Effector memory CD8-positive, alpha-beta T cell (primary cell): Measurements from ENCODE around the gene SUSD4.

Experiments used
- ATAC-seq: fragments of 150-1000 bp; cut with Tn5 transposase; replicated peaks from 2 replicates; pipeline ENCODE4 v1.10.0; 2021; ENCODE audit warnings: mild to moderate bottlenecking, moderate library complexity
- DNase-seq, 3 experiments: peaks; one replicate each; pipeline ENCODE4 v3.0.0; 2021
- H3K27ac Mint-ChIP-seq, 2 donors: one replicate each; pipeline ENCODE4 v1.8.0; 2022; ENCODE audit warnings: mild to moderate bottlenecking in 2 of 2, mixed read lengths in 2 of 2, moderate library complexity in 2 of 2
- H3K27me3 Mint-ChIP-seq, 2 donors: one replicate each; pipeline ENCODE4 v1.8.0; 2022; ENCODE audit warnings: mixed read lengths in 2 of 2
- H3K36me3 Mint-ChIP-seq: one replicate; pipeline ENCODE4 v1.8.0; 2022; ENCODE audit warnings: mild to moderate bottlenecking, moderate library complexity, mixed read lengths; ENCODE audit not compliant: insufficient read depth
- H3K4me1 Mint-ChIP-seq, 2 donors: one replicate each; pipeline ENCODE4 v1.8.0; 2022; ENCODE audit warnings: low read depth in 2 of 2, mixed read lengths in 2 of 2
- H3K4me3 Mint-ChIP-seq, 2 donors: one replicate each; pipeline ENCODE4 v1.8.0; 2022; ENCODE audit warnings: mild to moderate bottlenecking in 2 of 2, mixed read lengths in 2 of 2, moderate library complexity in 2 of 2
- H3K9me3 Mint-ChIP-seq, 2 donors: one replicate each; pipeline ENCODE4 v1.8.0; 2022; ENCODE audit warnings: mixed read lengths in 2 of 2

The SUSD4 gene

GRCh38 chr1:223331929-223332328, 32.0 kb downstream of the SUSD4 start:
- peaks cover 0 to 3% of the 10 kb centered on the region in 2 donors for H3K27me3 Mint-ChIP-seq
- H3K4me1 Mint-ChIP-seq = no peaks in the 10 kb centered on the region
- peaks cover 2% of the 10 kb centered on the region for H3K36me3 Mint-ChIP-seq
- H3K9me3 Mint-ChIP-seq = no peaks in the 10 kb centered on the region
- no peak for ATAC-seq
- no peak overlapping the region for H3K27ac Mint-ChIP-seq
- H3K4me3 Mint-ChIP-seq = no peak overlapping the region
- no peak for DNase-seq

- DNase-seq = no peak
- no peak for ATAC-seq
- peaks cover 2% of the 10 kb centered on the region for H3K36me3 Mint-ChIP-seq
- H3K27me3 Mint-ChIP-seq = no peaks in the 10 kb centered on the region
- no peak overlapping the region for H3K27ac Mint-ChIP-seq
- no peaks in the 10 kb centered on the region for H3K4me1 Mint-ChIP-seq
- H3K4me3 Mint-ChIP-seq = no peak overlapping the region
- no peaks in the 10 kb centered on the region for H3K9me3 Mint-ChIP-seq
These were observed 32.7 kb downstream of the SUSD4 start for GRCh38 chr1:223331301-223331700.

GRCh38 chr1:223330466-223330865, 33.5 kb downstream of the SUSD4 start:
- no peak for DNase-seq
- Mint-ChIP-seq H3K9me3 (no peaks in the 10 kb centered on the region), H3K27me3 (no peaks in the 10 kb centered on the region), H3K27ac (no peak overlapping the region), H3K36me3 (peaks cover 2% of the 10 kb centered on the region), H3K4me3 (no peak overlapping the region), H3K4me1 (no peaks in the 10 kb centered on the region)
- ATAC-seq = no peak

GRCh38 chr1:223329664-223330415, 34.1 kb downstream of the SUSD4 start:
- no peak overlapping the region for H3K27ac Mint-ChIP-seq
- H3K9me3 Mint-ChIP-seq = no peaks in the 10 kb centered on the region
- DNase-seq = no peak
- peaks cover 2% of the 10 kb centered on the region for H3K36me3 Mint-ChIP-seq
- H3K4me1 Mint-ChIP-seq = no peaks in the 10 kb centered on the region
- ATAC-seq = no peak
- no peak overlapping the region for H3K4me3 Mint-ChIP-seq
- H3K27me3 Mint-ChIP-seq = no peaks in the 10 kb centered on the region

- H3K27me3 Mint-ChIP-seq = no peaks in the 10 kb centered on the region
- no peak for DNase-seq
- no peak overlapping the region for H3K27ac Mint-ChIP-seq
- no peak for ATAC-seq
- H3K9me3 Mint-ChIP-seq = no peaks in the 10 kb centered on the region
- no peak overlapping the region for H3K4me3 Mint-ChIP-seq
- peaks cover 2% of the 10 kb centered on the region for H3K36me3 Mint-ChIP-seq
- H3K4me1 Mint-ChIP-seq = no peaks in the 10 kb centered on the region
These were observed 34.7 kb downstream of the SUSD4 start for GRCh38 chr1:223329252-223329651.

GRCh38 chr1:223328566-223328965, 35.4 kb downstream of the SUSD4 start:
- DNase-seq (no peak), ATAC-seq (no peak)
- H3K27ac Mint-ChIP-seq = no peak overlapping the region
- H3K9me3 Mint-ChIP-seq = no peaks in the 10 kb centered on the region
- peaks cover 2% of the 10 kb centered on the region for H3K36me3 Mint-ChIP-seq
- peaks cover 0 to 5% of the 10 kb centered on the region in 2 donors for H3K27me3 Mint-ChIP-seq
- H3K4me1 Mint-ChIP-seq = peaks cover 0 to 6% of the 10 kb centered on the region in 2 donors
- no peak overlapping the region for H3K4me3 Mint-ChIP-seq

GRCh38 chr1:223326776-223327175, 37.2 kb downstream of the SUSD4 start:
- no peak for ATAC-seq
- Mint-ChIP-seq H3K36me3 (no peaks in the 10 kb centered on the region), H3K27ac (no peak overlapping the region), H3K4me1 (peaks cover 4 to 15% of the 10 kb centered on the region in 2 donors), H3K9me3 (no peaks in the 10 kb centered on the region), H3K27me3 (peaks cover 14 to 21% of the 10 kb centered on the region in 2 donors), H3K4me3 (no peak overlapping the region)
- no peak for DNase-seq

- DNase-seq (no peak), ATAC-seq (no peak)
- Mint-ChIP-seq H3K9me3 (no peaks in the 10 kb centered on the region), H3K4me1 (peaks cover 4 to 15% of the 10 kb centered on the region in 2 donors), H3K4me3 (no peak overlapping the region), H3K27me3 (peaks cover 24 to 33% of the 10 kb centered on the region in 2 donors), H3K27ac (no peak overlapping the region), H3K36me3 (no peaks in the 10 kb centered on the region)
These were observed 40.2 kb downstream of the SUSD4 start for GRCh38 chr1:223323491-223324484.

- H3K9me3 Mint-ChIP-seq = no peaks in the 10 kb centered on the region
- peaks cover 24 to 33% of the 10 kb centered on the region in 2 donors for H3K27me3 Mint-ChIP-seq
- H3K36me3 Mint-ChIP-seq = no peaks in the 10 kb centered on the region
- DNase-seq = no peak
- H3K27ac Mint-ChIP-seq = no peak overlapping the region
- peaks cover 4 to 15% of the 10 kb centered on the region in 2 donors for H3K4me1 Mint-ChIP-seq
- ATAC-seq = no peak
- H3K4me3 Mint-ChIP-seq = no peak overlapping the region
These were observed 41.1 kb downstream of the SUSD4 start for GRCh38 chr1:223322868-223323267.

- H3K36me3 Mint-ChIP-seq = no peaks in the 10 kb centered on the region
- peaks cover 4 to 15% of the 10 kb centered on the region in 2 donors for H3K4me1 Mint-ChIP-seq
- ATAC-seq (no peak), DNase-seq (no peak)
- H3K27ac Mint-ChIP-seq = no peak overlapping the region
- H3K4me3 Mint-ChIP-seq = no peak overlapping the region
- no peaks in the 10 kb centered on the region for H3K9me3 Mint-ChIP-seq
- peaks cover 26 to 42% of the 10 kb centered on the region in 2 donors for H3K27me3 Mint-ChIP-seq
These were observed 43.0 kb downstream of the SUSD4 start for GRCh38 chr1:223320959-223321358.

- H3K4me3 Mint-ChIP-seq = no peak overlapping the region
- ATAC-seq = no peak
These were observed 43.9 kb downstream of the SUSD4 start for GRCh38 chr1:223319905-223320580.

GRCh38 chr1:223319398-223319797, 44.6 kb downstream of the SUSD4 start:
- no peaks in the 10 kb centered on the region for H3K36me3 Mint-ChIP-seq
- DNase-seq (no peak), ATAC-seq (no peak)
- no peaks in the 10 kb centered on the region for H3K9me3 Mint-ChIP-seq
- peaks cover 33 to 54% of the 10 kb centered on the region in 2 donors for H3K27me3 Mint-ChIP-seq
- no peak overlapping the region for H3K4me3 Mint-ChIP-seq
- H3K4me1 Mint-ChIP-seq = peaks cover 4 to 17% of the 10 kb centered on the region in 2 donors
- H3K27ac Mint-ChIP-seq = no peak overlapping the region

More at GRCh38 chr1:223319905-223320580, 43.9 kb downstream of the SUSD4 start:
- no peak overlapping the region for H3K27ac Mint-ChIP-seq
- peaks cover 29 to 48% of the 10 kb centered on the region in 2 donors for H3K27me3 Mint-ChIP-seq
- no peaks in the 10 kb centered on the region for H3K36me3 Mint-ChIP-seq
- peaks cover 4 to 17% of the 10 kb centered on the region in 2 donors for H3K4me1 Mint-ChIP-seq
- DNase-seq = no peak
- H3K9me3 Mint-ChIP-seq = no peaks in the 10 kb centered on the region

- DNase-seq = no peak
- H3K4me3 Mint-ChIP-seq = no peak overlapping the region
- H3K27me3 Mint-ChIP-seq = peaks cover 21 to 37% of the 10 kb centered on the region in 2 donors
- no peaks in the 10 kb centered on the region for H3K9me3 Mint-ChIP-seq
- ATAC-seq = no peak
- H3K4me1 Mint-ChIP-seq = peaks cover 0 to 2% of the 10 kb centered on the region in 2 donors
- no peak overlapping the region for H3K27ac Mint-ChIP-seq
- H3K36me3 Mint-ChIP-seq = no peaks in the 10 kb centered on the region
These were observed 47.9 kb downstream of the SUSD4 start for GRCh38 chr1:223316082-223316481.
